Sigmoid colon (tissue), 7 donors: ENCODE data around the gene SACM1L. TPM values are rescaled to one million over a fixed set of nuclear protein-coding genes. Genes with fewer than 3 reads are reported as not detected.

Experiments
- DNase-seq: peaks from one replicate; pipeline ENCODE4 v3.0.0-alpha.2; 2019
- H3K27ac ChIP-seq, 4 donors: fragments of 200-600 bp; sonication (generic); one replicate each; pipeline ENCODE4 v1.5.1; 2016 to 2019; ENCODE audit warnings: mild to moderate bottlenecking in 1 of 4
- H3K27me3 ChIP-seq, 3 donors: fragments of 200-600 bp; sonication (generic); one replicate each; pipeline ENCODE4 v1.5.1; 2019; ENCODE audit warnings: mild to moderate bottlenecking in 1 of 3
- H3K36me3 ChIP-seq, 4 donors: fragments of 200-600 bp; sonication (generic); one replicate each; pipeline ENCODE4 v1.5.1; 2016 to 2019
- H3K4me1 ChIP-seq, 4 donors: fragments of 200-600 bp; sonication (generic); one replicate each; pipeline ENCODE4 v1.5.1; 2017 to 2019
- H3K4me3 ChIP-seq, 4 donors: fragments of 200-600 bp; sonication (generic); one replicate each; pipeline ENCODE4 v1.5.1; 2017 to 2019; ENCODE audit warnings: mild to moderate bottlenecking in 2 of 4, moderate library complexity in 1 of 4
- H3K9me3 ChIP-seq, 4 donors: fragments of 200-600 bp in 3 of 4; sonication (generic) in 3 of 4; one replicate each; pipeline versions ENCODE4 v1.5.1 to v1.6.1; 2013 to 2019
- CTCF ChIP-seq, 4 experiments: fragments of 450-650 bp in 3 of 4; fragments of 200-600 bp in 1 of 4; IDR thresholded peaks; one replicate each; pipeline ENCODE4 v1.5.1; 2016 to 2019; ENCODE audit warnings: antibody characterized with exemption in 4 of 4, mild to moderate bottlenecking in 3 of 4, moderate library complexity in 2 of 4
- EP300 ChIP-seq, 4 donors: sonication (generic); formaldehyde crosslinking; IDR thresholded peaks; one replicate each; pipeline ENCODE4 v1.6.1; 2017; ENCODE audit warnings: antibody characterized with exemption in 4 of 4
- POLR2A ChIP-seq, 2 donors: fragments of 450-650 bp; IDR thresholded peaks; one replicate each; pipeline ENCODE4 v1.6.1; 2016; ENCODE audit warnings: antibody characterized with exemption in 2 of 2, mild to moderate bottlenecking in 2 of 2, moderate library complexity in 2 of 2
- POLR2AphosphoS5 ChIP-seq, 4 donors: sonication (generic); formaldehyde crosslinking; IDR thresholded peaks; one replicate each; pipeline ENCODE4 v1.6.1; 2017; ENCODE audit warnings: antibody characterized with exemption in 4 of 4
- WGBS, 2 donors: extraction: QIAGEN DNeasy Blood & Tissue Kit; methylation state at CpG; one replicate each; pipeline ENCODE4 v1.1.7; 2013; 5-methylcytosine and 5-hydroxymethylcytosine counted together
- intact Hi-C: fragments of 100-400 bp; cut with DNase I; formaldehyde crosslinking; loops from one replicate; pipeline ENCODE4 v1.15.1; 2023
- polyA plus RNA-seq, 3 donors: library from polyadenylated mRNA; stranded (reverse); fragments of 200-250 nt; gene quantifications; one replicate each; pipeline ENCODE4 v1.2.3, GENCODE V29; 2013
- total RNA-seq, 4 donors: library from RNA; depleted of rRNA; stranded (reverse); fragments of >200 nt; gene quantifications; one replicate each; pipeline ENCODE4 v1.1.0, GENCODE V29; 2016
- donor health status: healthy with polysubstance abuse.
- donor health status: Bipolar disorder and iron deficiency.
- donor health status: healthy.

The SACM1L gene
- total and polyA plus RNA-seq, 7 donors, result 21.6 to 44.6 (median 38.5) TPM

DNA sequence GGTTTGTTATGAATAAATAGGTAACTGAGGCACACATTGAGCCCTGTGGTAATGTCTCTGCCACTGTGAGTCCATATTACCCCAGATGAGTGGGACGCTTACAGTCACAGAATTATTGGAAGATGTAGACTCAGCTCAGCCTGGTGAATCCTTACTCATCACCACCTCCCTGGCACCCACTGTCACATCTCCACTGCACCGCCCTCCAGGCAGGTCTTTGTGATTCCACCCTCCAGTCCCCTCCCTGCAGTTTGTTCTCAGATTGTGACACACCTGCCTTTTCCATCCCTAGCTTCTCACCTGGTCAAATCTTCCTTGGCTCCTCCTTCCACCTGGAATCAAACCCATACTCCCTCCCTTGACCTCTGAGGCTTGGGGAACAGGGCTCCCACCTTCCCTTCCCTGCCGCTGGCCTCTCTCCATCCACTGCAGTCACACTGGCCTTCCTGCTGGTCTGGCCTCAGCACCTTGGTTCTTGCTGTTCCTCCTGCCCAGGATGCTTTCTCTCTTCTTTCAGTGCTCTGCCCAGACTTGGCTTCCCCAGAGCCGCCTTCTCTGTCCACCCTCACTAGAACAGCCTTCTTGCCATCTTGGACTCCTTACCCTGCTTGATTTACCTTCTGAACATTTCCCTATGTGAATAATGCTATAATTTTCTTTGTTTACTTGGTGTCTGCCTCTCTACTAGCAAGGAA is 97.8 kb downstream of the SACM1L start:
- intact Hi-C loops, result no loop called here
- Histone ChIP-seq H3K4me3 (no peak overlapping the region), H3K27me3 (no peaks in the 10 kb centered on the region), H3K4me1 (no peaks in the 10 kb centered on the region), H3K36me3 (no peaks in the 10 kb centered on the region), H3K27ac (no peak overlapping the region), H3K9me3 (peaks cover 0 to 3% (median 0%) of the 10 kb centered on the region in 4 donors)
- no peak for DNase-seq
- WGBS, 2 donors, result 75 to 86% methylated on average over 4 of the region's 4 CpGs
- TF ChIP-seq POLR2A (IDR thresholded peaks at IDR 0.05) (no peak), POLR2AphosphoS5 (IDR thresholded peaks at IDR 0.05) (no peak), EP300 (IDR thresholded peaks at IDR 0.05) (no peak), CTCF (IDR thresholded peaks at IDR 0.05) (no peak)

DNA sequence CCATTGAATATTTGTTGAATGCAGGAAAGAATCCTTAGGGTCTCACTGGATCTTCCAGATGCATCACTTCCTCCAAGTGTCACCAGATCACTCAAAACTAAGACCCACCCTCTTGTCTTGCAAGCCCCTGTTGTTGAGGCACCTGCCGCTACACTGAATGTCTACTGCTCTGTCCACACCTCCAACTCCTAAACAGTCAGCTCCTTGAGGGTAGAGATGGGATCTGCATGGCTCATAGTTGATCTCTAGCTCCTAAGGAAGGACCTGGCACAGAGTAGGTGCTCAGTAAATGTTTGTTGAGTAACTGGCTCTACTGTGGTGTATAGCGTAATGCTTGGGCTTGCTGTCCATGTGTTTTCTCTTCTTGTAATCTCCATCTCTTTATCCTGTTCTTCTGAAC is 98.4 kb downstream of the SACM1L start:
- Histone ChIP-seq H3K27me3 (no peaks in the 10 kb centered on the region), H3K4me3 (no peak overlapping the region), H3K9me3 (peaks cover 0 to 3% (median 0%) of the 10 kb centered on the region in 4 donors), H3K27ac (no peak overlapping the region), H3K4me1 (no peaks in the 10 kb centered on the region), H3K36me3 (no peaks in the 10 kb centered on the region)
- TF ChIP-seq EP300 (IDR thresholded peaks at IDR 0.05) (no peak), POLR2AphosphoS5 (IDR thresholded peaks at IDR 0.05) (no peak), POLR2A (IDR thresholded peaks at IDR 0.05) (no peak), CTCF (IDR thresholded peaks at IDR 0.05) (no peak)
- WGBS, 2 donors, result 96 to 97% methylated on average over 2 of the region's 2 CpGs
- intact Hi-C loops, result no loop called here
- DNase-seq, result no peak

DNA sequence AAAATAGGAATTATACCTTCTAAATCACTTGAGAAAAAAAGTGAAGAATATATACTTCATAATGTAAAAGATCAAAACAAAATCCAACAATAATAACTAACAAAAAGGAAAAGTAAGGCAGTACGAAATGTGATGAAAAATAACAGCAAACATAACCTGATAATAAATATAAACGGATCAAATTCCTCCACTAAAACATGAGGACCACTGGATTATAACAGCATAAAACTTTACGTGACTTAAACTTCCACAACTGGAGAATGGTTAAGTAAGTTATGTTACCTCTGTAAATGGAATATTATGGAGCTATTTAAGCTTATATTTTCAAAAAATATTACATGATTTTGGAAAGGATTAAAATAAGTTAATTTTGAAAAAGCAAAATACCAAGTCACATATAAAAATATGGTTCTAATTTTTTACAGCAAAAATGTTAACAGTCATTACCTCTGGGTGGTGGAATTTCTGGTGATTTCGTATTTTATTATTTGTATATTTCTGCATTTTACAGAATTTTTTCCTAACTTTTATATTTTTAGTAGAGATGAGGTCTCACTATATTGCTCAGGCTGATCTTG is 100.1 kb downstream of the SACM1L start:
- Histone ChIP-seq H3K27ac (no peak overlapping the region), H3K9me3 (peaks cover 0 to 3% (median 0%) of the 10 kb centered on the region in 4 donors), H3K36me3 (no peaks in the 10 kb centered on the region), H3K27me3 (peaks cover 0 to 7% (median 1%) of the 10 kb centered on the region in 3 donors), H3K4me3 (no peak overlapping the region), H3K4me1 (no peaks in the 10 kb centered on the region)
- 90 to 94% methylated on average over 4 of the region's 4 CpGs for WGBS, 2 donors
- intact Hi-C loops, result no loop called here
- no peak for DNase-seq
- TF ChIP-seq POLR2AphosphoS5 (IDR thresholded peaks at IDR 0.05), result no peak
- no peak for TF ChIP-seq EP300 (IDR thresholded peaks at IDR 0.05)
- TF ChIP-seq CTCF (IDR thresholded peaks at IDR 0.05), result no peak
- TF ChIP-seq POLR2A (IDR thresholded peaks at IDR 0.05), result no peak

GRCh38 chr3:45790596-45790995 is 101.4 kb downstream of the SACM1L start:
- no peak for DNase-seq
- Histone ChIP-seq H3K27me3 (peaks cover 0 to 20% (median 12%) of the 10 kb centered on the region in 3 donors), H3K4me1 (peaks cover 0 to 2% (median under 1%) of the 10 kb centered on the region in 4 donors), H3K9me3 (peaks cover 0 to 3% (median 0%) of the 10 kb centered on the region in 4 donors), H3K36me3 (no peaks in the 10 kb centered on the region), H3K27ac (no peak overlapping the region), H3K4me3 (no peak overlapping the region)
- TF ChIP-seq EP300 (IDR thresholded peaks at IDR 0.05) (no peak), POLR2A (IDR thresholded peaks at IDR 0.05) (no peak), CTCF (IDR thresholded peaks at IDR 0.05) (no peak), POLR2AphosphoS5 (IDR thresholded peaks at IDR 0.05) (no peak)
- WGBS, 2 donors, result 69 to 86% methylated on average over 2 of the region's 2 CpGs
- intact Hi-C loops, result no loop called here
